IPS-15b (cell line): ENCODE measurements around the gene EDRF1.

ENCODE experiments used
- H3K27me3 ChIP-seq: one replicate; pipeline ENCODE4 v1.6.1; 2013; ENCODE audit warnings: low read length; ENCODE audit not compliant: control insufficient read depth, insufficient read depth
- H3K36me3 ChIP-seq: one replicate; pipeline ENCODE4 v1.6.1; 2013; ENCODE audit warnings: low read length; ENCODE audit not compliant: control insufficient read depth, insufficient read depth
- H3K4me1 ChIP-seq: one replicate; pipeline ENCODE4 v1.6.1; 2013; ENCODE audit warnings: mild to moderate bottlenecking, low read length; ENCODE audit not compliant: control insufficient read depth, insufficient read depth
- H3K4me3 ChIP-seq: one replicate; pipeline ENCODE4 v1.5.1; 2013; ENCODE audit warnings: low read depth, low read length
- H3K9ac ChIP-seq: one replicate; pipeline ENCODE4 v1.6.1; 2013; ENCODE audit warnings: low read depth, mild to moderate bottlenecking, low read length
- H3K9me3 ChIP-seq: one replicate; pipeline ENCODE4 v1.6.1; 2013; ENCODE audit warnings: mild to moderate bottlenecking, low read length; ENCODE audit not compliant: control insufficient read depth, insufficient read depth

Gene EDRF1

DNA sequence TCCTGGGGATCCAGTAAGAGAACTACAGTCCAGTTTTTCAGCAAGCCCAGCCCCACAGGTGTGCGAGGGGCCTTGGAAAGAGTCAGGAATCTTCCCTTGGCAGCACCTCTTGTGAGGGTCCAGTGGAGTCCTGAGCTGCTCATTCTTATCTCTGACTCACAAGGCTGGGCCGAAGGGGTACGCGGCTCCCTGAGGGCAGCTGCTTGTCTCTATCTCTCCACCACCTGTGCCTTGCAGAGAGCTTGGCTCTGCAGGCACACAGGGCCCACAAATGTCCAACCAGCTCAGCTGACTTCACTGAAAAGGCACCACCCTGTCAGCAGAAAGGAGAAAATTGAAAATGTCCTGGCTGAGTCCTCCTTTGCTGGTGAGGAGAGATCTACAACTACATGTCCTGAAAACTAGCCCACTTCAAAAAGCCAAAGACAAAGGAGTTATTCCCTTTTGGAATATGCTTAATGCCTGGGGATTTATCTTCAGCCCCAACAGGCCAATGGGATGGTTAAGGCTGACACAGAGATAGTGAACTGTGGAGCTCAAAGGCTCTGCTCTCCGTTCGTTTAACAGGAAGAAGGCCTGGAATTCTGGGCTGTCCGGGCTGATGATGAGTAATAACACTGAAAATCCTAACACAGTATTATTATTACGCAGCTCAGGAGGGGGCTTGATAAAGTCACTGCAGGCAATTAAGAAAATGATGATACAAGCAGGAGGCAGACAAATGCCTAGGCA lies 80.1 kb downstream of the EDRF1 start:
- Histone ChIP-seq H3K36me3 (peaks cover 2% of the 10 kb centered on the region), H3K4me1 (no peaks in the 10 kb centered on the region), H3K4me3 (no peak overlapping the region), H3K9ac (no peak overlapping the region), H3K9me3 (no peaks in the 10 kb centered on the region), H3K27me3 (no peaks in the 10 kb centered on the region)

GRCh38 chr10:125801574-125801973 lies 82.1 kb downstream of the EDRF1 start:
- H3K27me3 ChIP-seq, result no peaks in the 10 kb centered on the region
- H3K9me3 ChIP-seq, result no peaks in the 10 kb centered on the region
- peaks cover 7% of the 10 kb centered on the region for H3K36me3 ChIP-seq
- H3K4me1 ChIP-seq, result no peaks in the 10 kb centered on the region
- H3K9ac ChIP-seq, result no peak overlapping the region
- no peak overlapping the region for H3K4me3 ChIP-seq

GRCh38 chr10:125802131-125802530 lies 82.6 kb downstream of the EDRF1 start:
- Histone ChIP-seq H3K4me3 (no peak overlapping the region), H3K36me3 (peaks cover 7% of the 10 kb centered on the region), H3K4me1 (no peaks in the 10 kb centered on the region), H3K9me3 (no peaks in the 10 kb centered on the region), H3K27me3 (no peaks in the 10 kb centered on the region), H3K9ac (no peak overlapping the region)

DNA sequence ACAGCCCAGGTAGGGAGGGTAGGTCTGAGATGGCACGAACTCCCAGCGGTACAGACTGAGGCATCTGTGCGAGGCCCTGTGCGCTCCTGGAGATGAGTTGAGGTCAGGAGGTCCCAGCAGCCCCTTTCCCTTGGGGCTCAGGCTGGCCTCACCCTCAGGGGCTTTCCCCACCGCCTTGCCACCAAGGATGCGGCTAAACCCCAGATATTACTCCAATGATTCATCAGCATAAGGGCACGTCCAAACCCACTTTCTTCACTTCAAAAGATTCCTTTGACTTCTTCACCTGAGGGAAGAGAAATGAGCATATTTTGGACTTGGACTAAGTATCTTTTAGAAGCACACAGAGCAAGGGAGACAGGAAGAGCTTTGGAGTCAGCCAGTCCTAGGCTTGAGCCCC lies 83.2 kb downstream of the EDRF1 start:
- Histone ChIP-seq H3K4me1 (no peaks in the 10 kb centered on the region), H3K9ac (no peak overlapping the region), H3K36me3 (peaks cover 7% of the 10 kb centered on the region), H3K9me3 (no peaks in the 10 kb centered on the region), H3K4me3 (no peak overlapping the region), H3K27me3 (no peaks in the 10 kb centered on the region)

- H3K9ac ChIP-seq, result no peak overlapping the region
- H3K4me3 ChIP-seq, result no peak overlapping the region
- no peaks in the 10 kb centered on the region for H3K4me1 ChIP-seq
- no peaks in the 10 kb centered on the region for H3K9me3 ChIP-seq
- H3K36me3 ChIP-seq, result peaks cover 14% of the 10 kb centered on the region
- H3K27me3 ChIP-seq, result no peaks in the 10 kb centered on the region
Observed at GRCh38 chr10:125808047-125808446, 88.5 kb downstream of the EDRF1 start.

DNA sequence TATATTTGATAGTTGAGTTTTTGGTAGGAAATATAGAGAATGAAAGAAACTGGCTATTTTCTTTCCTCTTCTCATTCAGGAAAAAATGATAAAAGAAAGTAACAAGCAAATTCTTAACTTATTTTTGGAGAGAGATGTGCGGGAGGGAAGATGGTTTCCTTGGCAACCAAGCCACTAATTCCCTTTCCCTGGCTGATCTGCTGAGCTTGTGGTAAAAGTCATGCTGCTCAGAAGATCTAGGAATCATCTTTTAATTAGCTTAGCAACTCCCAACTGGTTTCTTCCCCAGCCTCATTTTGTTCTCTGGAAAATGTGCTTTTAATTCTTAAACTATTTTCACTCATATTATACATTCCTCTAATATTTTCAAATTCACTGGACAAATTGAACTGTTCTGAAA lies 91.7 kb downstream of the EDRF1 start:
- peaks cover 12% of the 10 kb centered on the region for H3K36me3 ChIP-seq

DNA sequence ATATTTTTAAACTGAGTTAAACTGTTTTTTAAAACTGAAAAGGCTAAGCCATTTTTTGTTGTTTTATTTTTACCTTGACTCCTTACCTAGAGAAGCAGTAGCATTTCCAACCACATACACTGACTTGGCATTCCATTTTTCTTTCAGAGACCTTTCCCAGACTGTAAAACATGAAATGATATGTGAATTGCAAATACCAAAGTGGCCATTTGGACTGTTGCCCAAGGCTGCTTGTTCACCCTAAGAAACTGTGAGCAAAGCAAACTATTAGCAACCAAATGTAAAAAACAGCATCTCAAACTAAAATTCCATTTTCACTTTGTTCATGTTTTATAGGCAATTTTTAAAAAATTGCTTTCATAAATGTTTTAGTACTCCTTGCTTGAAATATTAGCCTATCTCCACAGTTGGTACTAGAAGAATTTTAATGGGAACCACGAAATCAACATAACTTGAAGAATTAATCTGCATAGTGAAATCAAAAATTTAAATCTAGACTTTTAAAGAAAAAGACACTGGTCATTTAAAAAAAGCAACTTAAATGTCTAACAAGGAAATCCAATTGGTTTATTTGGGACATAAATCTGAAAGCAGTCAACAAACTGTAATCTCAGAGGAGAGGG lies 92.7 kb downstream of the EDRF1 start:
- peaks cover 12% of the 10 kb centered on the region for H3K36me3 ChIP-seq

More for the DNA sequence above, 91.7 kb downstream of the EDRF1 start:
- Histone ChIP-seq H3K9ac (no peak overlapping the region), H3K9me3 (no peaks in the 10 kb centered on the region), H3K27me3 (no peaks in the 10 kb centered on the region), H3K4me3 (no peak overlapping the region), H3K4me1 (no peaks in the 10 kb centered on the region)

More for the DNA sequence above, 92.7 kb downstream of the EDRF1 start:
- Histone ChIP-seq H3K4me1 (no peaks in the 10 kb centered on the region), H3K9me3 (no peaks in the 10 kb centered on the region), H3K4me3 (no peak overlapping the region), H3K9ac (no peak overlapping the region), H3K27me3 (no peaks in the 10 kb centered on the region)
